ENCODE measurements around the gene UNC93A. TPM values are rescaled to one million over a fixed set of nuclear protein-coding genes. Genes with fewer than 3 reads are reported as not detected.

UNC93A gene
- total and polyA plus RNA-seq, 9 of the 15 experiments (the other 6 are each of a cell fraction or from before 2014, with no cell fraction given), result not detected

DNA sequence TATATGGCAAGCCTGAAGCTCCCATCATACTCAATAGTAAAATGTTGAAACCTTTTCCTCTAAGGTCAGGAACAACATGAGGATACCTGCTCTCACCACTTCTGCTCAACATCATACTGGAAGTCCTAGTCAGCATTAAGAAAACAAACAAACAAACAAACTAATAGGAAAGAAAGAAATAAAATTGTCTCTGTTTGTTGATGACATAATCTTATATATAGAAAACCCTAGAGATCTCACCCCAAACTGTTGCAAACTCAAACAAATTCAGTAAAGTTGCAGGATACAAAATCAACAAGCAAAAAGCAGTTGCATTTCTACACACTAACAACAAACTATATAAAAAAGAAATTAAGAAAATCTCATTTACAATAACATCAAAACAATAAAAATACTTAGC, 54.2 kb downstream of the UNC93A start:
- POLR2A ChIA-PET, result interaction anchor here (1.0 kb wide), 1 partner anchor 21 kb away, joined by 5 read pairs; no protein-coding TSS in a partner anchor
- CTCF ChIA-PET (ENCODE audit: low intra/inter-chr PET ratio), result no interaction called here
- in situ Hi-C loops (cut with MboI), result loop anchor here (25.0 kb wide), 1 partner anchor 1458 kb away; no protein-coding TSS in a partner anchor
- H3K36me3 ChIP-seq (ENCODE audit: control insufficient read depth, insufficient read depth, low read length), result no peaks in the 10 kb centered on the region
- no peak for ATAC-seq
- H3K27me3 ChIP-seq (ENCODE audit: control insufficient read depth in 2 of 2, insufficient read depth in 2 of 2, low read length in 2 of 2), result peaks cover 12 to 27% of the 10 kb centered on the region in 2 experiments; a peak in 4 of 5 replicates
- H3K27ac ChIP-seq (ENCODE audit: extremely low read depth, low read depth, low read length), result no peak overlapping the region
- no TSS peak for BruUV-seq (replicated peaks)
- no peaks in the 10 kb centered on the region for H3K9me3 ChIP-seq (replicated peaks; ENCODE audit: control insufficient read depth, insufficient read depth, low read depth, low read length)
- no peak overlapping the region for H3K4me3 ChIP-seq
- no peak for FAIRE-seq
- no peak overlapping the region for H2AFZ ChIP-seq (ENCODE audit: low read depth, low read length)
- no peaks in the 10 kb centered on the region for H3K9me1 ChIP-seq (ENCODE audit: control insufficient read depth, insufficient read depth, low read length)
- H3K4me1 ChIP-seq (replicated peaks in 1 of 2; ENCODE audit: control insufficient read depth in 2 of 2, insufficient read depth in 2 of 2, low read length in 2 of 2), result no peaks in the 10 kb centered on the region
- no peak overlapping the region for H3K9ac ChIP-seq (ENCODE audit: insufficient read depth in 1 of 2, low read depth in 2 of 2, low read length in 2 of 2)
- TF ChIP-seq, protein P1, sequence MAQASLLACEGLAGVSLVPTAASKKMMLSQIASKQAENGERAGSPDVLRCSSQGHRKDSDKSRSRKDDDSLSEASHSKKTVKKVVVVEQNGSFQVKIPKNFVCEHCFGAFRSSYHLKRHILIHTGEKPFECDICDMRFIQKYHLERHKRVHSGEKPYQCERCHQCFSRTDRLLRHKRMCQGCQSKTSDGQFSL (CRISPR knock-in tag; IDR thresholded peaks at IDR 0.05), result no peak
- TF ChIP-seq, protein P1 (tag; IDR thresholded peaks at IDR 0.05), result no peak
- H3K4me2 ChIP-seq (ENCODE audit: insufficient read depth, low read length), result no peak overlapping the region
- DNase-seq (ENCODE audit: extremely low read depth in 1 of 4, low spot score in 3 of 4), result no peak
- intact Hi-C loops (cut with micrococcal nuclease), result no loop called here
- H3K79me2 ChIP-seq (ENCODE audit: control insufficient read depth, insufficient read depth, low read length), result no peaks in the 10 kb centered on the region
- H4K20me1 ChIP-seq (replicated peaks; ENCODE audit: control insufficient read depth, insufficient read depth, low read length), result no peaks in the 10 kb centered on the region

DNA sequence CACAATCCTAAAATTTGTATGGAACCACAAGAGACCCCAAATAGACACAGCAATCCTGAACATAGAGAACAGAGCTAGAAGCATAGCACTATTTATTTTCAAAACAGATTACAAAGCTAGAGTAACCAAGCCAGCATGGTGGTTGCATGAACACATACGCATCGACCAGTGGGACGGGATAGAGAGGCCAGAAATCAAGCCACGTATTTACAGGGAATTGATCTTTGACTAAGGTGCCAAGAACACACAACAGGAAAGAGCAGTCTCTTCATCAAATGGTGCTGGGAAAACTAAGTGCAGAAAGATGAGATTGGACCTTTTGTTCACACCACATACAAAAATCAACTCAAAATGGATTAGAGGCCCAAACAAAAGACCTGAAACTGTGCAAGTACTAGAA, 54.8 kb downstream of the UNC93A start:
- WGBS (ENCODE audit: insufficient coverage, low coverage, missing lambda C conversion rate), result 0% methylated on average over 4 of the region's 4 CpGs
- in situ Hi-C loops (cut with MboI) (loop anchor here (25.0 kb wide), 1 partner anchor 1459 kb away; no protein-coding TSS in a partner anchor), intact Hi-C loops (cut with micrococcal nuclease) (no loop called here)
- no peak overlapping the region for H3K27ac ChIP-seq (ENCODE audit: extremely low read depth, low read depth, low read length)
- DNase-seq (ENCODE audit: extremely low read depth in 1 of 4, low spot score in 3 of 4) (no peak), FAIRE-seq (no peak), ATAC-seq (no peak)
- H3K9me1 ChIP-seq (ENCODE audit: control insufficient read depth, insufficient read depth, low read length), result no peaks in the 10 kb centered on the region
- POLR2A ChIA-PET, result interaction anchor here (1.0 kb wide), 1 partner anchor 22 kb away, joined by 5 read pairs; no protein-coding TSS in a partner anchor
- peaks cover 12 to 33% of the 10 kb centered on the region in 2 experiments; a peak in 4 of 5 replicates for H3K27me3 ChIP-seq (ENCODE audit: control insufficient read depth in 2 of 2, insufficient read depth in 2 of 2, low read length in 2 of 2)
- no peaks in the 10 kb centered on the region for H4K20me1 ChIP-seq (replicated peaks; ENCODE audit: control insufficient read depth, insufficient read depth, low read length)
- no peak overlapping the region for H3K4me3 ChIP-seq
- no TSS peak for BruUV-seq (replicated peaks)
- no peak overlapping the region for H2AFZ ChIP-seq (ENCODE audit: low read depth, low read length)
- no peak overlapping the region for H3K9ac ChIP-seq (ENCODE audit: insufficient read depth in 1 of 2, low read depth in 2 of 2, low read length in 2 of 2)
- CTCF ChIA-PET (ENCODE audit: low intra/inter-chr PET ratio), result no interaction called here
- no peaks in the 10 kb centered on the region for H3K79me2 ChIP-seq (ENCODE audit: control insufficient read depth, insufficient read depth, low read length)
- H3K4me2 ChIP-seq (ENCODE audit: insufficient read depth, low read length), result no peak overlapping the region
- no peaks in the 10 kb centered on the region for H3K36me3 ChIP-seq (ENCODE audit: control insufficient read depth, insufficient read depth, low read length)
- no peaks in the 10 kb centered on the region for H3K9me3 ChIP-seq (replicated peaks; ENCODE audit: control insufficient read depth, insufficient read depth, low read depth, low read length)
- peaks cover 0 to 4% of the 10 kb centered on the region in 2 experiments; a peak in 1 of 5 replicates for H3K4me1 ChIP-seq (replicated peaks in 1 of 2; ENCODE audit: control insufficient read depth in 2 of 2, insufficient read depth in 2 of 2, low read length in 2 of 2)
- TF ChIP-seq, protein P2, sequence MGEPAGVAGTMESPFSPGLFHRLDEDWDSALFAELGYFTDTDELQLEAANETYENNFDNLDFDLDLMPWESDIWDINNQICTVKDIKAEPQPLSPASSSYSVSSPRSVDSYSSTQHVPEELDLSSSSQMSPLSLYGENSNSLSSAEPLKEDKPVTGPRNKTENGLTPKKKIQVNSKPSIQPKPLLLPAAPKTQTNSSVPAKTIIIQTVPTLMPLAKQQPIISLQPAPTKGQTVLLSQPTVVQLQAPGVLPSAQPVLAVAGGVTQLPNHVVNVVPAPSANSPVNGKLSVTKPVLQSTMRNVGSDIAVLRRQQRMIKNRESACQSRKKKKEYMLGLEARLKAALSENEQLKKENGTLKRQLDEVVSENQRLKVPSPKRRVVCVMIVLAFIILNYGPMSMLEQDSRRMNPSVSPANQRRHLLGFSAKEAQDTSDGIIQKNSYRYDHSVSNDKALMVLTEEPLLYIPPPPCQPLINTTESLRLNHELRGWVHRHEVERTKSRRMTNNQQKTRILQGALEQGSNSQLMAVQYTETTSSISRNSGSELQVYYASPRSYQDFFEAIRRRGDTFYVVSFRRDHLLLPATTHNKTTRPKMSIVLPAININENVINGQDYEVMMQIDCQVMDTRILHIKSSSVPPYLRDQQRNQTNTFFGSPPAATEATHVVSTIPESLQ (CRISPR knock-in tag; IDR thresholded peaks at IDR 0.05), result no peak
- TF ChIP-seq, protein P3, sequence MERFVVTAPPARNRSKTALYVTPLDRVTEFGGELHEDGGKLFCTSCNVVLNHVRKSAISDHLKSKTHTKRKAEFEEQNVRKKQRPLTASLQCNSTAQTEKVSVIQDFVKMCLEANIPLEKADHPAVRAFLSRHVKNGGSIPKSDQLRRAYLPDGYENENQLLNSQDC (CRISPR knock-in tag; IDR thresholded peaks at IDR 0.05), result no peak
- TF ChIP-seq ZNF644 (tag; IDR thresholded peaks at IDR 0.05; ENCODE audit: low read depth), result no peak
- TF ChIP-seq FOXJ3 (CRISPR knock-in tag; IDR thresholded peaks at IDR 0.05), result no peak
- no peak for TF ChIP-seq ZNF146 (CRISPR knock-in tag; IDR thresholded peaks at IDR 0.05; ENCODE audit: unreplicated experiment)
- TF ChIP-seq, protein P4, sequence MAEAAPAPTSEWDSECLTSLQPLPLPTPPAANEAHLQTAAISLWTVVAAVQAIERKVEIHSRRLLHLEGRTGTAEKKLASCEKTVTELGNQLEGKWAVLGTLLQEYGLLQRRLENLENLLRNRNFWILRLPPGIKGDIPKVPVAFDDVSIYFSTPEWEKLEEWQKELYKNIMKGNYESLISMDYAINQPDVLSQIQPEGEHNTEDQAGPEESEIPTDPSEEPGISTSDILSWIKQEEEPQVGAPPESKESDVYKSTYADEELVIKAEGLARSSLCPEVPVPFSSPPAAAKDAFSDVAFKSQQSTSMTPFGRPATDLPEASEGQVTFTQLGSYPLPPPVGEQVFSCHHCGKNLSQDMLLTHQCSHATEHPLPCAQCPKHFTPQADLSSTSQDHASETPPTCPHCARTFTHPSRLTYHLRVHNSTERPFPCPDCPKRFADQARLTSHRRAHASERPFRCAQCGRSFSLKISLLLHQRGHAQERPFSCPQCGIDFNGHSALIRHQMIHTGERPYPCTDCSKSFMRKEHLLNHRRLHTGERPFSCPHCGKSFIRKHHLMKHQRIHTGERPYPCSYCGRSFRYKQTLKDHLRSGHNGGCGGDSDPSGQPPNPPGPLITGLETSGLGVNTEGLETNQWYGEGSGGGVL (CRISPR knock-in tag; IDR thresholded peaks at IDR 0.05), result no peak
- TF ChIP-seq, protein P5, sequence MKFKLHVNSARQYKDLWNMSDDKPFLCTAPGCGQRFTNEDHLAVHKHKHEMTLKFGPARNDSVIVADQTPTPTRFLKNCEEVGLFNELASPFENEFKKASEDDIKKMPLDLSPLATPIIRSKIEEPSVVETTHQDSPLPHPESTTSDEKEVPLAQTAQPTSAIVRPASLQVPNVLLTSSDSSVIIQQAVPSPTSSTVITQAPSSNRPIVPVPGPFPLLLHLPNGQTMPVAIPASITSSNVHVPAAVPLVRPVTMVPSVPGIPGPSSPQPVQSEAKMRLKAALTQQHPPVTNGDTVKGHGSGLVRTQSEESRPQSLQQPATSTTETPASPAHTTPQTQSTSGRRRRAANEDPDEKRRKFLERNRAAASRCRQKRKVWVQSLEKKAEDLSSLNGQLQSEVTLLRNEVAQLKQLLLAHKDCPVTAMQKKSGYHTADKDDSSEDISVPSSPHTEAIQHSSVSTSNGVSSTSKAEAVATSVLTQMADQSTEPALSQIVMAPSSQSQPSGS (CRISPR knock-in tag; IDR thresholded peaks at IDR 0.05), result no peak
